Measurements from ENCODE around the gene TPCN1.
A peak's percentile ranks its signal among the peaks of the same experiment; 100 is the strongest.
"Not testable (repeated sequence)": the region's sequence is repeated elsewhere in the genome, so short reads cannot be mapped to it uniquely, and the experiment has no call there.

The TPCN1 gene

DNA sequence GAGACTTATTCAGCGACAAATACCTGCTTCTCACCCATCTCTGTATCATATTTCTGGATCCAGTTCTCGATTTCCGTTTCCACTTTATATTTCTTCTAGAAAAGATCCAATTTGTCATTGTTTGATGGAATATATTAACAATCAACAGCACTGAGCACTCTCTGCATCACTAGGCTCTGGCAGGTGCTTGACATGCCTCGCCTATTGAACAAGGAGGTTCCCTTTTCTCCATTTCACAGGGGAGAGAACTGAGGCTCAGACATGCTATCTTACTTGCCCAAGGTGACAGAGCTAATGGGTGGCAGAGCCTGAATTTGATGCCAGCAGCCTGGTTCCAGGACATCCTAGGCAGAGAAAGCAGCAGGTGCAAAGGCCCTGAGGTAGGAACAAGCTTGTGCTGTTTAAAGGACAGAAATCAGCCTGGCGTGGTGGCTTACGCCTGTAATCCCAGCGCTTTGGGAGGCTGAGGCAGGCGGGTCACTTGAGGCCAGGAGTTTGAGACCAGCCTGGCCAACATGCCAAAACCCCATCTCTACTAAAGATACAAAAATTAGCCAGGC is 23.7 kb upstream of the TPCN1 start:
- FAIRE-seq = no peak

DNA sequence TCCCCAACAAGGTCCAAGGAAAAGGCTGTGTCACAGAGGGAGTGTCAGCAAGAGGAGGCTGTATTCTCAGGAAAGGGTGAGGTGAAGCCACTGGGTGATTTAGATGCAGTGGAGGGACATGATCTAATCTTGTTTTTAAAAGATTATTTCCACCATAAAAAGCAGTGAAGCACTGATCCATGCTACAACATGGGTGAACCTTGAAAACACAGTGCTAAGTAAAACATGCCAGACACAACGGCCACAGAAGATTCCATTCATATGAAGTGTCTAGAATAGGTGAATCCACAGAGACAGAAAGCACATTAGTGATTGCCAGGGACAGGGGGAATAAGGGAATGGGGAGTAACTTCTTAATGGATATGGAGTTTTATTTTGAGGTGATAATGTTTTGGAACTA is 23.0 kb upstream of the TPCN1 start:
- FAIRE-seq = no peak

DNA sequence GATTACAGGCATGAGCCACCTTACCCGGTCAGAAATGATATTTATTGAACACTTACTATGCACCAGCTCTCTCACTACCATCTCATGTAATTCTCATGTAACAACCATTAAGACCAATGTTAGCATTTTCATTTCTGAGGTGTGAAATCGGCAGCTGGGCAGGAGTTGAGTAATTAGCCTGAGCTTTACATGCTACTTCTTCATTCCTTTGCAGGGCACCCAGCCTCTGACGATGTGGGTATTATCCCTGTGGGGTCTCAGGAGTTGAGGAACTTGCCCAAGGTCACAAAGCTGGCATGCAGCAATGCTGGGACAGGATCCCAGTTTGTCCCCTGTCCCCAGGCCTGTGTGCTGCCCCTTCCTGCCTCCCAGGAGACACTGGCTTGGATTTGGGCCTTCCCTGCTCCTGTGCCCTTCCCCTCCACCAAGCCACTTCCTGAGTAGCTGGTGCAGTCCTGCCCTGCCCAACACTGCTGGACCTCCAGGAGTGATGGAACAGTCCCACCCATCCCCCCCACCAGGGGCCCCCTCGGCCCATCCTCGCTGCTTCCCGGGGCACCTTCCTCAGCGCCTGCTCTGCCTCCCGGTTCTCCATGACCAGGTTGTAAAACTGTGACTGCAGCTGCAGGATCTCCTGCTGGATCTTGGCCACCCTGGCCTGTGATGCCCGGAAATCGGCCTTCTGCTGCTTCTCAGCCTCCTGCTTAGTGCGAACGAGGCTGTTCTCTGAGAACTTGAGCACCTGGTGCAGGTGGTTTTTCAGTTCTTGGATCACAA is 21.1 kb upstream of the TPCN1 start:
- FAIRE-seq = no peak

DNA sequence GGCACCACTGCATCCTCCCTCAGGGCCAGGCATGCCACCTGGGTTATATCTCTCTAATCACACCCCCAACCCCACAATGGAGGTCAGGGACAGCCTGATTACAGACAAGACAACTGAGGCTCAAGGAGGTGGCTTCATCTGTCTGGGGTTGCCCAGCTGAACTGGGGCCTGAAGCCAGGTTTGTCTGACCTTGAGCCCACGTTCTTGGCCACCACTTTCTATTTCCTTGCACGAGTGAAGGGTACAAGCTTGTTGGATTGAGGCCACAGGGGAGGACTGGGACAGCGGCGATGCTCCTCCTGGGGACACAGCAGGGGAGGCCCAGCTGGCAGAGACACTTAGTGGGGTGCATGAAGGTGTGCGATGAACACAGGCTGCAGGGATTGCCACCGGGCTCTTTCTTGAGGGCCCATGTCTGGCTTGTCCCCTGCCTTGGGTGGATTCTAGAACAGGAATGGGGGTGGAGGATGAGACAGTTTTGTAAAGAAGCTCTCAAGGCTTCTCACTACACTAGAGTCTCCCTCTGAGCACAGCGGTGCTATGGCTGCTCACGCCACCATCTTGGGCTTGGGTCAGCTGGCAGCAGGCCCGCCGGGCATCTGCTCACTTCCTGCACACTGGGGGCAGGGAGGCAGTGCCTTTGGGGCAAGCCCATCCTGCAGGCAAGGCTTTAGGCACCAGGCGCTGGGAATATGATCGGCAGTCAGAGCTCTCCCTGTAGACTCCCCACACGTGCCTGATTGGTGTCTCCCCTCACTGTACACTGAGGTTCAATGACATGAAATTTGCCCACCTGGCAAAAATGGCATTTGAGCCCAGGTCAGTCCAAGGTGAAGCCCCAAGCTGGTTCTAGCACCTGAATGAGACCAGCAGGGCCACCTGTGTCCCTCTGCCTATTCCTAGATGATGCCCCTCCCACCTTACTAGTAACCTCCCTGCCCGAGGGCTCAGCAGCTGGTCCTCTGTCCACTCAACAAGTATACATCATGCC is 19.8 kb upstream of the TPCN1 start:
- no peak for FAIRE-seq

DNA sequence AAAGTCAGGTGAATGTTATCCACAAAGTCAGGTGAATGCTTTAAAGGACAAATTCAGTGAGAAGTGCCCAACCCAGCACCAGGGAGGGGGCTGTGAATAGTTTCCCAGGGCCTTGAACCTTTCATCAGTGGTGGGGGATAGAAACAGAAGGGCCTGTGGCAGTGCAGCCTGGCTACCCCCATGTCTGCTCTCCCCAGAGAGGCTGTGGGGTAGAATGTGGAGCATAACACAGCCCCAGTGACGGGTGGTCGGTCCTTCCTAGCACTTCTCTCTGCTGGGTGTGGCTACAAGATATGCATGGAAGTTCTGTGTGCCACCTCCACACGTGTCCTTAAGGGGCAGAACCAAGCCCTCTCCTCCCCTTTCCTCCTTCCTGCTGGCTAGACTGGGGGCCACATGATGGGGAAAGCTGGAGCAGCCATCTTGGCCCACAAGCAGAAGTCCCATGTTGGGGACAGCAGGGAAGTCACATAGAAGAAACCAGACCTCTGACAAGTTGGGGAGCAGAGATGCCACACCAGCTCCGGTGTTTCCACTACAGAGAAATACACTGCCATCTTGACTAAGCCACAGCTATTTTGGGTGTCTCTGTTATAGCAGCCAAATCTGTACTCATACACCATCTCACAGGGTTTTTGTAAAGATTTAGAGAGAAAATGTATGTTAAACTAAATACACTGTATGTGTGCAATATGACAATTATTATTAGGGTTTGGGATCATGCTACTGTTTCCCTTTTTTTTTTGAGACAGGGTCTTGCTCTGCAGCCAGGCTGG is 18.8 kb upstream of the TPCN1 start:
- no peak for FAIRE-seq

DNA sequence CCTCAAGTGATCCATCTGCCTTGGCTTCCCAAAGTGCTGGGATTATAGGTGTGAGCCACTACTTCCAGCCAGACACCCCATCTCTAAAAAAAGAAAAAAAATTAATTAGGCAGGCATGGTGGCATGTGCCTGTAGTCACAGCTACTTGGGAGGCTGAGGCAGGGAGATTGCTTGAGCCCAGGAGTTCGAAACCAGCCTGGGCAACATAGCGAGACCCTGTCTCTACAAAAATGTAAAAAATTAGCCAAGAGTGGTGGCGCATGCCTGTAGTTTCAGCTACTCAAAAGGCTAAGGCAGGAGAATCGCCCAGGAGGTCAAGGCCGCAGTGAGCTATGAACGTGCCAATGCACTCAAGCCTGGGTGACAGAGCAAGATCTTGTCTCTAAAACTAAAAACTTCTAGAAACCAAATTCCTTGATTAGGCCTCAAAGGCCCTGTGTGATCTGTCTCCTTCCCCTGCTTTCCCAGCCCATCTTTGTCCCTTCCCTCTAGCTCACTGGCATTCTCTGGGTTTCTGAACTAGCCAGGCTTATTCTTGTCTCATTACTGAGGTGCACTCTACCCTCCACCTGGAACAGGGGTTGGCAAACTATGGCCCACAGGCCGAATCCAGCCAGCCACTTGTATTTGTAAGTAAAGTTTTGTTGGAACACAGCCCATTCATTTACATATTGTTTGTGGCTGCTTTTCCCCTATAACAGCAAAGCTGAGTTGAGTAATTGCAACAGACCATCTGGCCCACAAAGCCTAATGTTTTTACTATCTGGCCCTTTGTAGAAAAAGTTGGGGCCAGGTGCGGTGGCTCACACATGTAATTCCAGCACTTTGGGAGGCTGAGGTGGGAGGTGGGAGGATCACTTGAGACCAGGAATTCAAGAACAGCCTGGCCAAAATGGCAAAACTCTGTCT is 17.2 kb upstream of the TPCN1 start:
- no peak for FAIRE-seq

DNA sequence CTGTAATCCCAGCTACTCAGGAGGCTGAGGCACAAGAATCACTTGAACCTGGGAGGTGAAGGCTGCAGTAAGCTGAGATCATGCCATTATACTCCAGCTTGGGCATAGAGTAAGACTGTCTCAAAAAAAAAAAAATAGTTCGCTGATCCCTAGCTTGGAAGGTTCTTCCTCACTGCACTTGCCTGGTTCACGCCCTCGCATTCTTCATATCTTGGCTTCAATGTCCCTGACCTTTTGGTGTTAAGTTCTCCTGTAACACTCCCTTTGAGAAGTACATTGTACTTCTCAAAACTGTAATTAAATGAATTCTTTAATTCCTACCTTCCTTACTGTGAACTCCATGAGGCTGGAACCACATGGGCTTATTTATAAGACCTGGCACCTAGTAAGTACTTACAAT is 16.5 kb upstream of the TPCN1 start:
- no peak for FAIRE-seq

DNA sequence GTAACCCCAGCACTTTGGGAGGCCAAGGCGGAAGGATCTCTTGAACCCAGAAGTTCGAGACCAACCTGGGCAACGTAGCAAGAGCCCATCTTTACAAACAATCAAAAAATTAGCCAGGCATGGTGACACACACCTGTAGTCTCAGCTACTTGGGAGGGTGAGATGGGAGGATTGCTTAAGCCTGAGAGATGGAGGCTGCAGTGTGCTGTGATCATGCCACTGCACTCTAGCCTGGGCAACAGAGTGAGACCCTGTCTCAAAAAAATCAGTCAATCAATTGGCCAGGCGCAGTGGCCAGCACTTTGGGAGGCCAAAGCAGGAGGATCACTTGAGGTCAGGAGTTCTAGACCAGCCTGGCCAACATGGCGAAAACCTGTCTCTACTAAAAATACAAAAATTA is 14.5 kb upstream of the TPCN1 start:
- not testable (repeated sequence) for FAIRE-seq

DNA sequence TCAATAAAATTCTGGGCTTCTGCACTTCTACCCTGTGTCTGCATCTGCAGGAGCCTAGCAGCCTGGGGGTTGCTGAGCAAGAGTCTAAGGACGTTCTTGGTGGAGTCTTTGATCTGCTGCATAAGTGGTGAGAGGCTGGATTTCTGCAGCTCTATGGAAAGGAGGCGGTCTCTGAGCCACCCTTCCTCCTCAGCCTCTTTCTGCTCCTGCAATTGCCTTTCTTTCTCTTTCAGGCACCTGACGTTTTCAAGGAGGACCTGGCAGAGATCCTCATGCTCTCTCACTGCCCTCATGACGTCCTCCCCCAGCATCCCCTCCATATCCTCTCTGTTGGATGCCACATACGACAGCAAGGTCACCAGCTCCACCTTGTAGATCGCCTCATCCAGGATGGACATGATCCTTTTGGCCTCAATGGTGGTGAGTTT is 13.6 kb upstream of the TPCN1 start:
- FAIRE-seq = no peak

DNA sequence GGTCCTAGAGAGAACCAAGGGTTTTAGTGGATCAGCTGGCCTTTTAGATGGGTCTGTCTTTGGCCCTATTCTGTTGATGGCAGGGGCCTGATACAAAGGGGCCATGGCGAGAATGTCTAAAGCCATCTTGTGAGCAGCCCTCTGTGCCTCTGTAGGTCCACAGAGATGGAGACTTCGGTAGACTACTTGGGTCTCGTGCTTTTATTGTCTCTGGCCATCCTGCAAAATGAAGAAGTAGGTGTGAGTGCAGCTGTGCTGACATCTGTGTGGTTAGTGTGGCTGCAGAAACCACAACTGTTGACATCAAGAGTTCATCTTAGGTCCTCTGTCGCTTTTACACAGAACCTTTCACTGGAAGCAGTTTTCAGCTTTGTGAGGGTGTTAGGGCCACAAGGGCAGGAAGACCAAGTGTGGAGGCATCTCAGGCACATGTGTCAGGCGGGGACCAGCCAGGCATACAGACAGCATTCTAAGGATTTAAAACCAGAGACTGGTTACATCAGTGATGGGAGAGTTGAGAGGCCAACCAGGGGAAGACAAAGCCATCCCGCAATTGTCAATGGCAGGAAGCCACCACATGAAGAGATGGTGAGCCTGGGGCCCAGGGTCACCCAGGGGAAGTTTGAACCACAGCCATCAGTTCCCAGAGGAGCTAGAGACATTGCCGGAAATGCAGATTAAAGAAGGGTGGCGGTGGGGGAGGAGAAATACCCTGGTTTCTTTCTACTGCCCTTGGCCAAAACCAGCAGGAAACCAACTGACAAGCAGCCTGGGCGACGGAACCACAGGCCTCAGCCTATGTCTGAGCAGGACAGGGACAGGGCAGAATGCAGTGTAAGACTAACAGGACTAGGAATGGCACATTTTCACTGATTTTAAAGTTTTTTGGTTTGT is 13.0 kb upstream of the TPCN1 start:
- FAIRE-seq = no peak

DNA sequence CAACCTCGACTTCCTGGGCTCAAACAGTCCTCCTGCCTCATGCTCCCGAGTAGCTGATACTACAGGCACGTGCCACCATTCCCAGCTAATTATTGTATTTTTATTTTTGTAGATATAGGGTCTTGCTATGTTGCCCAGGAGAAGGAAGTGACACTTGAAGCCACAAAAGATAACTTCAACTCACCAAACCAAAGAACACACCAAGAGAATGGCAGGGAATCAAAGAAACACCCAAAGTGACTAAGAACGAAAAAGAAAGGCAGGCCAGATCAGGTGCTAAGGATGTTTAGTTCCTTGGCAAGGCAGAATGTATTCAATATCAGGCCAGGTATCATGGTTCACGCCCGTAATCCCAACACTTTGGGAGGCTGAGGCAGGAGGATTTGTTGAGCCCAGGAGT is 10.1 kb upstream of the TPCN1 start:
- no peak for FAIRE-seq

DNA sequence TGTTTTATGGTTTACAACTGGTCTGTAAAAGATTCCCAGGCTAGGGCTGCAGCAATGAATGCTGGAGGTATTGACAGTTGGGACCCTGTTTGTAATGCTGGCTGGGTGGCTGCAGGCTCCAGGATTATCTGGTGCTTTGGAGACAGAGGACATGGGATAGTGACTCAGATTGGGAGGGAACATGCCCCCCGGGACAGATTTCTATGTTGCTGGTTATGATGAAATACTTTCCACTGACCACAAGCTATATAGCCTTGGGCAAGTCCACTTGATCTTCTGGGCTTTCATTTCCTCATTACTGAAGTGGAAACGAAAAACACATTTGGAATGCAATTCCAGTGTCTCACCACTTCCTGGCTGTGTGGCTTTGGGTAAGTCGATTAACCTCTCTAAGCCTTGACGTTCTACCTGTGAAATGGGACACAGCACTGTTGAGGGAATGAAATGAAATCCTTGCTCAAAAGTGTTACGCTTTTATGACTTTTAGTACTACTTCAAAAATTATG is 6.3 kb upstream of the TPCN1 start:
- no peak for FAIRE-seq

DNA sequence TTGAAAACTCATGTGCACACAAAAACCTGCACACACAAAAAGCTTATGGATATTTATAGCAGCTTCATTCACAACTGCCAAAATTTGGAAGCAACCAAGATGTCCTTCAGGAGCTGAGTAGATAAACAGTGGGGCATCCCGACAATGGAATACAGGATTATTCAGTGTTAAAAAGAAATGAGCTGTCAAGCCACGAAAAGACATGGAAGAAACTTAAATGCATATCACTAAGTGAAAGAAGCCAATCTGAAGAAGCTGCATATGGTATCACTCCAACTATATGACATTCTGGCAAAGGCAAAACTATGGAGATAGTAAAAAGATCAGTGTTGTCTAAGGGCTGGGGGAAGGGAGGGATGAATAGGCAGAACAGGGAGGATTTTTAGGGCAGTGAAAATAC is 5.2 kb upstream of the TPCN1 start:
- no peak for FAIRE-seq

DNA sequence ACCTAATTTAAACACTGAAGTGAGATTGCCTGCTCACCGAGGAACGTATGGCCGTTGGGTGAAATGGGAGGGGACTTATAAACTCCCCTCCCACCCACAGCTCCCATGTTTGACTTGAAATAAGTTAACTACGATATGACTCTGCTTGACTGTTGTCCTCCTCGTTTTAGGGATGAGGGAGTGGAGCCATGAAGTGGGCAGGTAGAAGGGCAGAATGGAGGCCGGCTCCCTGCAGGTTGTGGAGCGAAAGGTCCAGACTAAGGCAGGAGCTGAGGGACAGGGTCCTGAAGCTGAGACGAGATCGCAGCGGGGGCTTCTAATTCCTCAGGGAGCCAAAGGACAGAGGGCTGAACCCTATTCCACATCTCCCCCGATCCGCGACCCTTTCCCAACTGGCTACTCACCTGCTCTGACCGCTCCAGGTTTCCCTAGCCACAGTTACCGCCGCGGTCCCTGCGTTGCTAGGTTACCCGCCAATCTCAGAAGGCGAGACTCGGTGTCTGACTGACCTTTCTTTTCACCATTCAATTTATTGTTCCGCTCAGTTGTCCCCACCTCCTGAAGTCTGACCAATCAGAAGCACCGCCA is 577 bp upstream of the TPCN1 start:
- FAIRE-seq = no peak

DNA sequence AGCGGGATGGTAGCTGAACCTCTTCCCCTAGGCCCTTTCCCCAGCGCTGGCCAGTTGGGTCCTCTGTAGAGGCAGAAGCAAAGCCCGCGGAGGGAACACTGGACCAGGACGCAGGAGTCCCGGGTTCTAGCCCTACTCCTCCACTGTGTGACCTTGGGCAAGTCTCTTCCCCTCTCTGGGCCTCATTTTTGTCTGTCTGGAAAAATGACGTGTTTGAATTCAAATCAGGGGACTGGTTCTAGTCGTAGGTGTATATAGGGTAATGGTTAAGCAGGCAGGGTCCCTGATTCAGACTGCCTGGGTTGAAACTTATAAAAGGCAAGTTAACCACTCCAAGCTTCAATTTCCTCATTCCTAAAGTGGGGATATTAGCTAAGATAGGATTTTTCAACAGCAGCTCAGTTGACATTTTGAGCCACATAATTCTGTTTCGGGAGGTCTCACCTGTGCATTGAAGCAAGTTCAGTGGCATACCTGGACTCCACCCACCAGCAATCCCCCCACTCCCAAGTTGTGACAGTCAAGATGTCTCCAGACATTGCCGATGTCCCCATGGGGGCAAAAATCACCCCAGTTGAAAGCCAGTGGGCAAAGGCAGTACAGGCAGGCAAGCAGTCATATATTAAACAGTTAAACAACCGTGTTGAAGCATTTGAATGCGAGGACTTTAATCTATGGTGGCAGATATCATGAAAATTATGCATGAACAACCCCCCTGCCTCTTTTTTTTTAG is 899 bp downstream of the TPCN1 start:
- FAIRE-seq = no peak

DNA sequence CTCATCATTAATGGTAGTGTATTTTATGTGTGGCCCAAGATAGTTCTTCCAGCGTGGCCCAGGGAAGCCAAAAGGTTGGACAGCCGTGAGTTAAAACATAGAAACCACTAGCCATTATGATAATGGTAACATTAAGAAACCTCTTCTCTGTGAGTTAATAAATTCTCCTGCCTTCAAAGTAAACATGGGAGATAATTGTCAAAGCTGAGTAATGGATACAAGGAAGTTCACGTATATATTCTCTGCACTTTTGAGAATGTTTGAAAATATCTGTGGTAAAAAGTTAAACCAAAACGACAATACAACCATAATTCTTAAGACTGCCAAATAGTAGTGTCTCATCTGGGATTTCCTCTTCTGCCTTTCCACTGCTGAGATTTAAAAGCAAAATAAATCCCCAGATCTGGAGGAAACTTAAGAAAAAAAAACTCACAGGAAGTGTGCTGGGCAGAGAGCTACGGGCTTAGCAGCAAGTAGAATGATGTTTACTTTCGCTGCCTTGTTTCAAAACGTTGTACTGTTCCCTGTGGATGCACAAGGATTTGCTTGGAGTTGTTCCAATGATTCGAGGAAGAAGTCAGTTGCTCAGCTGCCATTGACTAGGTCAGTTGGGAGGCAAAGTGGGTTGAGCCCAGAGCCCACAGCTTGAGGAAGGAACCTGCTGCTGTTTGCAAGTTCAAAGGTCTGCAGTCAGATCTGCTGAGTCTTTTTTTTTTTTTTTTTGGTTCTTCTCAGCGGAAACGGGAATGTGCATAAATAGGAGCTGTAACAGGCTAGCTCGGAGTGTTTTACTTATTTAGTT is 1.7 kb downstream of the TPCN1 start:
- peak; percentile 37 for FAIRE-seq

DNA sequence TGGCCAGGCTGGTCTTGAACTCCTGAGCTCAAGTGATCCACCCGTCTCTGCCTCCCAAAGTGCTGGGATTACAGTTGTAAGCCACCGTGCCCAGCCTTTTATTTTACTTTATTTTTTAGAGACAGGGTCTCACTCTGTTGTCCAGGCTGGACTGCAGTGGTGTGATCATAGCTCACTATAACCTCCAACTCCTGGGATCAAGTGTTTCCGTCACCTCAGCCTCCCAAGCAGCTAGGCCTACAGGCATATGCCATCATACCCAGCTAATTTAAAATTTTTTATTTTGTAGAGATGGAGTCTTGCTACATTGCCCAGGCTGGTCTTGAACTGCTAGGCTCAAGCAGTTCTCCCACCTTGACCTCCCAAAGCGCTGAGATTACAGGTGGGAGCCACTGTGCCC is 3.7 kb downstream of the TPCN1 start:
- no peak for FAIRE-seq

Measured in endometrium (tissue), 2 donors.